ENCODE measurements around the gene RETREG2. TPM values are rescaled to one million over a fixed set of nuclear protein-coding genes. Genes with fewer than 3 reads are reported as not detected.

The RETREG2 gene
- 55.2 and 58.6 TPM in 2 replicates for total RNA-seq (2014; rRNA removed; shearing (Covaris generic))
- 61.7 and 89.8 TPM in 2 replicates for polyA plus RNA-seq (2014; cell fraction: nucleus; rRNA removed)

- peak; percentile 91 for DNase-seq (ENCODE audit: extremely low read depth, low read depth)
Observed at GRCh38 chr2:219177552-219178376, at the start of gene RETREG2. TSS of gene RETREG2 (plus strand) at chr2:219178275. CDS start at chr2:219178353, 78 bp downstream.

GRCh38 chr2:219128396-219128795, 49.7 kb upstream of the RETREG2 start:
- DNase-seq (ENCODE audit: extremely low read depth, low read depth) = no peak

- no peak for DNase-seq (ENCODE audit: extremely low read depth, low read depth)
Observed at GRCh38 chr2:219129589-219129988, 48.5 kb upstream of the RETREG2 start.

GRCh38 chr2:219131327-219131726, 46.7 kb upstream of the RETREG2 start:
- no peak for DNase-seq (ENCODE audit: extremely low read depth, low read depth)

- DNase-seq (ENCODE audit: extremely low read depth, low read depth) = no peak
Observed at GRCh38 chr2:219131744-219132143, 46.3 kb upstream of the RETREG2 start.

- DNase-seq (ENCODE audit: extremely low read depth, low read depth) = no peak
Observed at GRCh38 chr2:219133976-219134375, 44.1 kb upstream of the RETREG2 start.

GRCh38 chr2:219140722-219141121, 37.4 kb upstream of the RETREG2 start:
- DNase-seq (ENCODE audit: extremely low read depth, low read depth) = no peak

GRCh38 chr2:219142329-219142728, 35.7 kb upstream of the RETREG2 start:
- no peak for DNase-seq (ENCODE audit: extremely low read depth, low read depth)

- no peak for DNase-seq (ENCODE audit: extremely low read depth, low read depth)
Observed at GRCh38 chr2:219149667-219150066, 28.4 kb upstream of the RETREG2 start.

GRCh38 chr2:219155054-219155644, 22.9 kb upstream of the RETREG2 start:
- peak; percentile 84 for DNase-seq (ENCODE audit: extremely low read depth, low read depth)

GRCh38 chr2:219157396-219157795, 20.7 kb upstream of the RETREG2 start:
- no peak for DNase-seq (ENCODE audit: extremely low read depth, low read depth)

GRCh38 chr2:219158025-219158424, 20.1 kb upstream of the RETREG2 start:
- no peak for DNase-seq (ENCODE audit: extremely low read depth, low read depth)

- DNase-seq (ENCODE audit: extremely low read depth, low read depth) = no peak
Observed at GRCh38 chr2:219158586-219158985, 19.5 kb upstream of the RETREG2 start.

GRCh38 chr2:219159771-219160185, 18.3 kb upstream of the RETREG2 start:
- no peak for DNase-seq (ENCODE audit: extremely low read depth, low read depth)

- DNase-seq (ENCODE audit: extremely low read depth, low read depth) = peak; percentile 94
Observed at GRCh38 chr2:219160186-219161017, 17.7 kb upstream of the RETREG2 start, which contains the start of gene NHEJ1. TSS of gene NHEJ1 (minus strand) at chr2:219160815. CDS start at chr2:219158362, 2,453 bp downstream.

GRCh38 chr2:219161097-219161496, 17.0 kb upstream of the RETREG2 start:
- no peak for DNase-seq (ENCODE audit: extremely low read depth, low read depth)

- no peak for DNase-seq (ENCODE audit: extremely low read depth, low read depth)
Observed at GRCh38 chr2:219163156-219163555, 14.9 kb upstream of the RETREG2 start.

GRCh38 chr2:219165058-219165911, 12.8 kb upstream of the RETREG2 start:
- no peak for DNase-seq (ENCODE audit: extremely low read depth, low read depth)

- DNase-seq (ENCODE audit: extremely low read depth, low read depth) = no peak
Observed at GRCh38 chr2:219167997-219168396, 10.1 kb upstream of the RETREG2 start.

- no peak for DNase-seq (ENCODE audit: extremely low read depth, low read depth)
Observed at GRCh38 chr2:219168526-219168925, 9.5 kb upstream of the RETREG2 start.

All from NCI-H460 (cell line).